Measurements from ENCODE around the gene LIMK2.
"Not testable (repeated sequence)": the region's sequence is repeated elsewhere in the genome, so short reads cannot be mapped to it uniquely, and the experiment has no call there.

The LIMK2 gene

DNA sequence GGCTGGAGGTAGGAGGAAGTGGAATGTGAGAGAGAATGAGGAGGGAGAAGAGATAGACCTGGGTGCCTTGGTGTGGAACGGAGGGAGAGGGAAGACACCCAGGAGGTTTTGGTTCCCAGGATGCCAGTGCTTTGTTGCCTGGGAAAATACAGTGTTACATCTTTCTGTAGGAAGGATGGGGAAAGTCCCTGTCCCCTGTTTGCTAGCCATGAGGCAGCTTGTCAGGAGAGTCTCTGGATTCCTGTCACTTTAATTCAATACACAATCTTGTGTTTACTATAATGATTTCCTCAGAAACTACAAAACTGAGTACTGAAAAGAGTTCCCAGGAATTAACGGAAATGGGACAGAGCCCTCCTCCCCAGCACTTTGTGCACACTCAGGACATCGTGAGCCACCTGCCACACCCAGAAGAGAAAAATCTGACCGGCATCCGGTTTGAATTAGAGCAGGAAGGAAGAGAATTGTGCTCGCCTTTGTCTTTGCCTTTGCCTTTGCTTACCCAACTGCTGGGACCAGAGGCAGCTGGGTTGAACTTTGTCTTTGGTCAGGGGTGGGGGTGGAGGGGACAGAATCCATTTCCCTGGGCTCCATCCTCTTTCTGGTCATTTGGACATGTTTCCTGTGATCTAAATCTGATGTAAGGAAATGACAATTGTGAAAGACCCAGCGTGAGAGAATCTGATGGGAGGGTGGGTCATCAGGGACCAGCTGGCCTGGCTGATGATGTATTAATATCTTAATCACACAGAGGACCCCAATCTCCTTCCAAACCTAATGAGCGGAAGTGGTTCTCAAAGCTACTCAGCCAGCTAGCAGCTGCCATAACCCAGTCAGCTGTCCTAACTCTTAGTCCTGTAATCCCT is 1.3 kb upstream of the LIMK2 start:
- no peaks in the 10 kb centered on the region for H3K27me3 ChIP-seq (ENCODE audit: control insufficient read depth in 2 of 2, insufficient read depth in 2 of 2, low read length in 2 of 2)
- no peak overlapping the region for H3K4me3 ChIP-seq (ENCODE audit: low read length in 2 of 2)
- H3K9ac ChIP-seq (ENCODE audit: low read depth in 1 of 2, low read length in 2 of 2) = peak overlapping the region in 1 of 2 donors; percentile 2
- no peaks in the 10 kb centered on the region for H3K9me3 ChIP-seq (ENCODE audit: control insufficient read depth in 2 of 2, low read length in 2 of 2)
- peak overlapping the region; percentile 32 to 89 for H3K27ac ChIP-seq (ENCODE audit: low read depth in 2 of 2, low read length in 2 of 2)
- H3K36me3 ChIP-seq (ENCODE audit: control insufficient read depth in 2 of 2, insufficient read depth in 2 of 2, low read length in 2 of 2) = peaks cover 0 to under 1% of the 10 kb centered on the region in 2 donors
- peaks cover 35 to 40% of the 10 kb centered on the region in 2 donors for H3K4me1 ChIP-seq (ENCODE audit: control insufficient read depth in 2 of 2, insufficient read depth in 2 of 2, low read length in 2 of 2)

DNA sequence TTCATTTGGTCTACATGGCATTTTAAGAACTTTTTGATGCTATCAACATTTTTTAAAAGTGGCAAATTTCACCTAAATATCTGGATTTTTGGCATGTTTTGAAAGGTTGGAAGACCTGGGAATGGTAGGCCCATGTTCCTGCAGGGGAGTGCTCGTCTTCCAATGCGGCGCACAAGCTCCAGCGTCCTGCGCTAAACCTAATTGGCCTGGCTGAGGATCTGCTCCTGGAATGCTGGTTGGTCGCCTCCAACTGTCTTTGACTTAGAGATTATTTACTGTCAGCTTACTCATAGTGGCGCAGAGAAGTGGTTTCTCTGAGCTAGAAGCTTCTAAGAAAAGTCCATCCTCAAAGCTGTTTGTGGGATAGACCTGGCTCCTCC is 626 bp upstream of the LIMK2 start:
- H3K4me3 ChIP-seq (ENCODE audit: low read length in 2 of 2) = peak overlapping the region in 1 of 2 donors; percentile 67
- H3K9ac ChIP-seq (ENCODE audit: low read depth in 1 of 2, low read length in 2 of 2) = peak overlapping the region in 1 of 2 donors; percentile 58
- peak overlapping the region; percentile 81 to 89 for H3K27ac ChIP-seq (ENCODE audit: low read depth in 2 of 2, low read length in 2 of 2)
- no peaks in the 10 kb centered on the region for H3K27me3 ChIP-seq (ENCODE audit: control insufficient read depth in 2 of 2, insufficient read depth in 2 of 2, low read length in 2 of 2)
- H3K4me1 ChIP-seq (ENCODE audit: control insufficient read depth in 2 of 2, insufficient read depth in 2 of 2, low read length in 2 of 2) = peaks cover 40 to 47% of the 10 kb centered on the region in 2 donors
- peaks cover 0 to 3% of the 10 kb centered on the region in 2 donors for H3K36me3 ChIP-seq (ENCODE audit: control insufficient read depth in 2 of 2, insufficient read depth in 2 of 2, low read length in 2 of 2)
- no peaks in the 10 kb centered on the region for H3K9me3 ChIP-seq (ENCODE audit: control insufficient read depth in 2 of 2, low read length in 2 of 2)

GRCh38 chr22:31212783-31213629 is 908 bp downstream of the LIMK2 start:
- Histone ChIP-seq H3K36me3 (ENCODE audit: control insufficient read depth in 2 of 2, insufficient read depth in 2 of 2, low read length in 2 of 2) (peaks cover 0 to 3% of the 10 kb centered on the region in 2 donors), H3K9me3 (ENCODE audit: control insufficient read depth in 2 of 2, low read length in 2 of 2) (no peaks in the 10 kb centered on the region), H3K4me1 (ENCODE audit: control insufficient read depth in 2 of 2, insufficient read depth in 2 of 2, low read length in 2 of 2) (peaks cover 47% of the 10 kb centered on the region in 2 donors), H3K9ac (ENCODE audit: low read depth in 1 of 2, low read length in 2 of 2) (peak overlapping the region; percentile 95 to 97), H3K4me3 (ENCODE audit: low read length in 2 of 2) (peak overlapping the region; percentile 80 to 88), H3K27ac (ENCODE audit: low read depth in 2 of 2, low read length in 2 of 2) (peak overlapping the region; percentile 81 to 89), H3K27me3 (ENCODE audit: control insufficient read depth in 2 of 2, insufficient read depth in 2 of 2, low read length in 2 of 2) (no peaks in the 10 kb centered on the region)

DNA sequence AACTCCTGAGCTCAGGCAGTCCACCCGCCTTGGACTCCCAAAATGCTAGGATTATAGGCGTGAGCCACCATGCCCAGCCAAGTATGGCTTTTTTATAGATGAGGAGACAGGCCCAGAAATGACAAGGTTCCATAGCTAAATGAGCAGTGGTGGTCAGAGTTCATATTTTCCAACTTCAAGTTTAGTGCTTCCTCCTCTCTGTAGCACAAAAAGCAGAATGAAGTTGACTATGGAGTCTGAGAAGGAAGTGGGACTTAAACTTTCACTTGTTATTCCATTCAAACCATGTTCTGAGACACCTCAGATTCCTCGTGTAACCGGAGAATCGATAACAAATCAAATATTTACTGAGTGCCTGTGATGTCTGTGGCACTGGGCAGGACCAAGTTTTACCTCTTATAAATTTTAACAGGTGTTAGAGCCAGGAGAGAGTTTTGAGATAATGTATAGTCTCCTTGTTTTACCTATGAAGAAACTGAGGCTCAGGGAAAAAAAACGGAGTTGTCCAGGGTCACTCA is 3.0 kb downstream of the LIMK2 start:
- Histone ChIP-seq H3K4me3 (ENCODE audit: low read length in 2 of 2) (peak overlapping the region; percentile 6 to 61), H3K4me1 (ENCODE audit: control insufficient read depth in 2 of 2, insufficient read depth in 2 of 2, low read length in 2 of 2) (peaks cover 63 to 65% of the 10 kb centered on the region in 2 donors), H3K9me3 (ENCODE audit: control insufficient read depth in 2 of 2, low read length in 2 of 2) (no peaks in the 10 kb centered on the region), H3K36me3 (ENCODE audit: control insufficient read depth in 2 of 2, insufficient read depth in 2 of 2, low read length in 2 of 2) (peaks cover 0 to 3% of the 10 kb centered on the region in 2 donors), H3K9ac (ENCODE audit: low read depth in 1 of 2, low read length in 2 of 2) (peak overlapping the region; percentile 60 to 97), H3K27me3 (ENCODE audit: control insufficient read depth in 2 of 2, insufficient read depth in 2 of 2, low read length in 2 of 2) (no peaks in the 10 kb centered on the region), H3K27ac (ENCODE audit: low read depth in 2 of 2, low read length in 2 of 2) (peak overlapping the region; percentile 84 to 89)

DNA sequence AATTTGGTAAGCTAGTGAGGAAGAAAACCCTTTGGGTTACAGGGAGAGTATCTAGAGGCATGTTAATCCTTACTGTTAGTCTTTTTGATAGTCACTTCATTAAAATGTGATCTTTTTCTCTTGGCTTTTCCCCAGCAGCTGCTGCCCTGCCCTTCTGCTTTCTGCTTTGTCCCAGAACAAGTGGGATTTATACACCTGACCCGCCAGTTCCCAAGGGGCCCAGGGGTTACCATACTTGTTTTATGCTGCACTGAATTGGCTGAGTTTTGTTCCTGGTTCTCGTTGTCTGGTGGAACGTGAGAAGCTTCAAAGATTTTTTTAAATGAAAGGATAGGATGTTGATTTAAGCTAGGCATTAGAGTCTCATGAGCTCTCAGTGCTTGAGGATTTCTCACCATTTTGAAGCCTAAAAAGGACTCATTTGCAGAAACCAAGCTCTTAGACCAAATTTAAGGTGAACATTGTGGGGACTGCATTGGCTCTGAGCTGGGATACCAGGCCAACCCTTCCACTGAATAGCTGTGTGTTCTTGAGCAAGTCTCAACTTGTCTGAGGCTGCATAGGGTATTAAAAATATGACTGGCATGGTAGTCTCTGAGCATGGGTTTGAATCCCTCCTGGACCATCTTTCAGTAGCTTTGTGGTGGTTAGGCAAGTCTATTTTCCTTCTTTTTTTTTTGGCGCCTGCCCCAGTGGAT is 6.6 kb downstream of the LIMK2 start:
- Histone ChIP-seq H3K36me3 (ENCODE audit: control insufficient read depth in 2 of 2, insufficient read depth in 2 of 2, low read length in 2 of 2) (peaks cover 0 to 3% of the 10 kb centered on the region in 2 donors), H3K4me1 (ENCODE audit: control insufficient read depth in 2 of 2, insufficient read depth in 2 of 2, low read length in 2 of 2) (peaks cover 48 to 62% of the 10 kb centered on the region in 2 donors), H3K27ac (ENCODE audit: low read depth in 2 of 2, low read length in 2 of 2) (peak overlapping the region; percentile 84 to 89), H3K9ac (ENCODE audit: low read depth in 1 of 2, low read length in 2 of 2) (peak overlapping the region; percentile 1 to 58), H3K27me3 (ENCODE audit: control insufficient read depth in 2 of 2, insufficient read depth in 2 of 2, low read length in 2 of 2) (no peaks in the 10 kb centered on the region), H3K9me3 (ENCODE audit: control insufficient read depth in 2 of 2, low read length in 2 of 2) (no peaks in the 10 kb centered on the region), H3K4me3 (ENCODE audit: low read length in 2 of 2) (peak overlapping the region in 1 of 2 donors; percentile 17)

GRCh38 chr22:31221084-31221483 is 9.0 kb downstream of the LIMK2 start:
- Histone ChIP-seq H3K4me1 (ENCODE audit: control insufficient read depth in 2 of 2, insufficient read depth in 2 of 2, low read length in 2 of 2) (peaks cover 53 to 63% of the 10 kb centered on the region in 2 donors), H3K9me3 (ENCODE audit: control insufficient read depth in 2 of 2, low read length in 2 of 2) (no peaks in the 10 kb centered on the region), H3K4me3 (ENCODE audit: low read length in 2 of 2) (no peak overlapping the region), H3K36me3 (ENCODE audit: control insufficient read depth in 2 of 2, insufficient read depth in 2 of 2, low read length in 2 of 2) (peaks cover 0 to 3% of the 10 kb centered on the region in 2 donors), H3K27ac (ENCODE audit: low read depth in 2 of 2, low read length in 2 of 2) (peak overlapping the region; percentile 58 to 84), H3K9ac (ENCODE audit: low read depth in 1 of 2, low read length in 2 of 2) (no peak overlapping the region), H3K27me3 (ENCODE audit: control insufficient read depth in 2 of 2, insufficient read depth in 2 of 2, low read length in 2 of 2) (no peaks in the 10 kb centered on the region)

DNA sequence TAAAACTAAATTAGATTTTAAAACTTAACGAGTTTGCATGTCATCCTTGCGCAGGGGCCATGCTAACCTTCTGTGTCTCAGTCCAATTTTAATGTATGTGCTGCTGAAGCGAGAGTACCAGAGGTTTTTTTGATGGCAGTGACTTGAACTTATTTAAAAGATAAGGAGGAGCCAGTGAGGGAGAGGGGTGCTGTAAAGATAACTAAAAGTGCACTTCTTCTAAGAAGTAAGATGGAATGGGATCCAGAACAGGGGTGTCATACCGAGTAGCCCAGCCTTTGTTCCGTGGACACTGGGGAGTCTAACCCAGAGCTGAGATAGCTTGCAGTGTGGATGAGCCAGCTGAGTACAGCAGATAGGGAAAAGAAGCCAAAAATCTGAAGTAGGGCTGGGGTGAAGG is 10.6 kb downstream of the LIMK2 start:
- Histone ChIP-seq H3K4me3 (ENCODE audit: low read length in 2 of 2) (peak overlapping the region in 1 of 2 donors; percentile 41), H3K27ac (ENCODE audit: low read depth in 2 of 2, low read length in 2 of 2) (peak overlapping the region in 1 of 2 donors; percentile 56), H3K9ac (ENCODE audit: low read depth in 1 of 2, low read length in 2 of 2) (peak overlapping the region in 1 of 2 donors; percentile 18), H3K4me1 (ENCODE audit: control insufficient read depth in 2 of 2, insufficient read depth in 2 of 2, low read length in 2 of 2) (peaks cover 47 to 67% of the 10 kb centered on the region in 2 donors), H3K27me3 (ENCODE audit: control insufficient read depth in 2 of 2, insufficient read depth in 2 of 2, low read length in 2 of 2) (no peaks in the 10 kb centered on the region), H3K36me3 (ENCODE audit: control insufficient read depth in 2 of 2, insufficient read depth in 2 of 2, low read length in 2 of 2) (no peaks in the 10 kb centered on the region), H3K9me3 (ENCODE audit: control insufficient read depth in 2 of 2, low read length in 2 of 2) (no peaks in the 10 kb centered on the region)

DNA sequence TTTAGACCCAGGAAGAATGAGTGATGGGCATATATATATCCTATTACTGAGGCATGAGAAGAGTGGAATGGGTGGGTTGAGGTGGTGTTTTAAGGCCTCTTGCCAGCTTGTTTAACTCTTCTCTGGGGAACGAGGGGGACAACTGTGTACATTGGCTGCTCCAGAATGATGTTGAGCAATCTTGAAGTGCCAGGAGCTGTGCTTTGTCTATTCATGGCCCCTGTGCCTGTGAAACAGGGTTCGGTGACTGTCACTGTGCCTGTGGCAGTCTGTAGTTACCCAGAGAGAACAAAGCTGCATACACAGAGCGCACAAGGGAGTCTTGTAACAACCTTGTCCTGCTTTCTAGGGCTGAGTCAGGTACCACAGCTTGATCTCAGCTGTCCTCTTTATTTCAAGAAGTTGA is 11.7 kb downstream of the LIMK2 start:
- peak overlapping the region; percentile 11 to 56 for H3K27ac ChIP-seq (ENCODE audit: low read depth in 2 of 2, low read length in 2 of 2)

GRCh38 chr22:31224691-31225090 is 12.6 kb downstream of the LIMK2 start:
- H3K9ac ChIP-seq (ENCODE audit: low read depth in 1 of 2, low read length in 2 of 2); H3K9me3 ChIP-seq (ENCODE audit: control insufficient read depth in 2 of 2, low read length in 2 of 2); H3K4me3 ChIP-seq (ENCODE audit: low read length in 2 of 2); H3K27me3 ChIP-seq (ENCODE audit: control insufficient read depth in 2 of 2, insufficient read depth in 2 of 2, low read length in 2 of 2); H3K27ac ChIP-seq (ENCODE audit: low read depth in 2 of 2, low read length in 2 of 2); H3K36me3 ChIP-seq (ENCODE audit: control insufficient read depth in 2 of 2, insufficient read depth in 2 of 2, low read length in 2 of 2): not testable (repeated sequence)
- H3K4me1 ChIP-seq (ENCODE audit: control insufficient read depth in 2 of 2, insufficient read depth in 2 of 2, low read length in 2 of 2) = peaks cover 49 to 67% of the 10 kb centered on the region in 2 donors

More for the DNA sequence above, 11.7 kb downstream of the LIMK2 start:
- Histone ChIP-seq H3K27me3 (ENCODE audit: control insufficient read depth in 2 of 2, insufficient read depth in 2 of 2, low read length in 2 of 2) (no peaks in the 10 kb centered on the region), H3K36me3 (ENCODE audit: control insufficient read depth in 2 of 2, insufficient read depth in 2 of 2, low read length in 2 of 2) (no peaks in the 10 kb centered on the region), H3K4me1 (ENCODE audit: control insufficient read depth in 2 of 2, insufficient read depth in 2 of 2, low read length in 2 of 2) (peaks cover 45 to 64% of the 10 kb centered on the region in 2 donors), H3K4me3 (ENCODE audit: low read length in 2 of 2) (no peak overlapping the region), H3K9ac (ENCODE audit: low read depth in 1 of 2, low read length in 2 of 2) (peak overlapping the region in 1 of 2 donors; percentile 41), H3K9me3 (ENCODE audit: control insufficient read depth in 2 of 2, low read length in 2 of 2) (no peaks in the 10 kb centered on the region)

Data from mucosa of rectum (tissue), 2 donors.